Measurements from ENCODE around the gene GOLGA6C. TPM values are rescaled to one million over a fixed set of nuclear protein-coding genes. Genes with fewer than 3 reads are reported as not detected.
"Not testable (repeated sequence)": the region's sequence is repeated elsewhere in the genome, so short reads cannot be mapped to it uniquely, and the experiment has no call there.

The GOLGA6C gene
- total RNA-seq, 1 donor from 2014 or later, result not detected

DNA sequence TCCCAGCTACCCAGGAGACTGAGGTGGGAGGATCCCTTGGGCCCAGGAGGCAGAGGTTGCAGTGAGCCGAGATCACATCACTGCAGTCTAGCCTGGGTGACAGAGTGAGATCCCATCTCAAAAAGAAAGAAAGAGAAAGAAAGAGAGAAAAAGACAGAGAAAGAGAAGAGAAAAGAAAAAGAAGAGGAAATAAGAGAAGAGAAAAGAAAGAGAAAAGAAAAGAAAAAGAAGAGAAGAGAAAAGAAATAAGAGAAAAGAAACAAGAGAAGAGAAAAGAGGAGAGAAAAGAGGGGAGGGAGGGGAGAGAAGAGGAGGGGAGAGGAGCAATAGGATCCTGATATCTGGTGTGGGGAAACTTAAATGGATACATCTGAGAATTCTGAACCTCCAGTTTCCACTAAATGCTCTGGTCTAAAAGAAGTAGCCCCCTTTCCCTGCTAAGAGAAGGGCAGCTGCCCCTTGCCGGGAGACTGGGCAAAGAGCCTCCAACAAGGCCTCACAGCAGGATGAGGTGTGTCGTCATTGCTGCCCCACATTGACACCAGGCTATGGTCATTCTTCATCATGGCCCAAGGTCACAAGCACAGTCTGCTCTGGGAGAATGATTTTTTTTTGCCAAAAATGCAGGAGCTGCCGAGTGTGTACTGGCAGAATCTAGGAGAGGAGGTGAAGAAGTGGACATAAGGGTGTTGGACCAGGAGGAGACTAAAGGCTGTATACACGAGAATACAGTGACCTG is 56.6 kb downstream of the GOLGA6C start:
- DNase-seq (ENCODE audit: low read depth in 2 of 2), result no peak

DNA sequence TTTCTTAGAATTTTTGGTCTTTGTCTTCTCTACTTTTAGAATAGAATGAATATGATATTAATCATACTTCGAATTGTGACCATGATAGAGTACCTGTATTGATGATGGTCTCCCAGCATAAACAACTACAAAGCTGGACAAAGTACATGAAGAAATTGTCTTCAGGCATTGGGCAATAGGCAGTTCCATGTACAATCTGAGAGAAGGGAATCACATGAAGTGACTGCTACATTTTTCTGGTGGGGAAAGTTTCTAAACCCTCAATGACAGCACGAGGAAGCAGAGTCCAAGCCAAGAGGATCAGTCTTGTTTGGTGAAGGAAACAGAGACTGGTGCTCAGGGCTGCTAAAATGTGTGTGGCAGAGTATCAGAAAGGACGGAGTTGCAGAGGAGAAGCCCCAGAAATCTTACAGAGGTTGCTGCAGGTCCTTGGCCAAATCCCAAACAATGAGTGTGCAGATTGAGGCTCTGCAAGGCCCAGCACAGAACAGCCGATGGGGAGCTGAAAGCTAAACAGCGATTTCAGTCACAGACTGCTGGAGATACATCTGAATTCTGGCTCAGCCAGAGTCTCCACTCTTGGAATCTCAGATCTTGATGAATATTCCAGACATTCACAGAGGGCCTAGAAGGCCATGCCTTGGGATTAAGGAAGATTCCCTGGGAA is 61.2 kb downstream of the GOLGA6C start:
- DNase-seq (ENCODE audit: low read depth in 2 of 2), result not testable (repeated sequence)

Other genes with a start within 250 kb of the GOLGA6C start
- gene PPCDC, start 234.7 kb upstream of the GOLGA6C start, total RNA-seq, result 5.4 and 6.5 TPM in 2 replicates
- gene C15orf39, start 56.5 kb upstream of the GOLGA6C start, total RNA-seq, result 3.6 and 4.1 TPM in 2 replicates
- gene GOLGA6D, start 24.5 kb downstream of the GOLGA6C start, total RNA-seq, result not detected in 2 replicates
- gene COMMD4, start 77.7 kb downstream of the GOLGA6C start, total RNA-seq, result 57.1 and 70.6 TPM in 2 replicates
- gene NEIL1, start 88.7 kb downstream of the GOLGA6C start, total RNA-seq, result 7.0 and 13.3 TPM in 2 replicates
- gene MAN2C1, start 110.3 kb downstream of the GOLGA6C start, total RNA-seq, result 74.8 and 140 TPM in 2 replicates
- gene SIN3A, start 193.4 kb downstream of the GOLGA6C start, total RNA-seq, result 18.3 and 22.0 TPM in 2 replicates